BE2C (cell line): ENCODE data around the gene KRT23.

ENCODE experiments used
- DNase-seq: peaks from one replicate; pipeline ENCODE4 v3.0.0-alpha.2; 2020
- H3K27me3 ChIP-seq: fragments of 250-450 bp; sonication (Bioruptor Pico); 2 replicates; pipeline ENCODE4 v1.5.1; 2020; ENCODE audit warnings: mild to moderate bottlenecking
- H3K36me3 ChIP-seq: fragments of 250-450 bp; sonication (Bioruptor Pico); 2 replicates; pipeline ENCODE4 v1.5.1; 2020; ENCODE audit warnings: mild to moderate bottlenecking
- H3K4me1 ChIP-seq: fragments of 250-450 bp; sonication (Bioruptor Pico); 2 replicates; pipeline ENCODE4 v1.5.1; 2020
- H3K4me3 ChIP-seq: 2 replicates; pipeline ENCODE4 v1.5.1; 2011; ENCODE audit warnings: low read depth, low read length
- H3K9me3 ChIP-seq: fragments of 250-450 bp; sonication (Bioruptor Pico); 2 replicates; pipeline ENCODE4 v1.5.1; 2020
- TF ChIP-seq, protein P1 (sequence below): IDR thresholded peaks from 2 replicates; pipeline ENCODE4 v1.5.1; 2012; ENCODE audit warnings: mild to moderate bottlenecking, low read depth, low read length

Gene KRT23

GRCh38 chr17:40914075-40914855 is 23.2 kb downstream of the KRT23 start:
- H3K9me3 ChIP-seq, result no peaks in the 10 kb centered on the region
- no peak overlapping the region for H3K4me3 ChIP-seq
- H3K27me3 ChIP-seq, result peaks cover 29% of the 10 kb centered on the region
- TF ChIP-seq, protein P1, sequence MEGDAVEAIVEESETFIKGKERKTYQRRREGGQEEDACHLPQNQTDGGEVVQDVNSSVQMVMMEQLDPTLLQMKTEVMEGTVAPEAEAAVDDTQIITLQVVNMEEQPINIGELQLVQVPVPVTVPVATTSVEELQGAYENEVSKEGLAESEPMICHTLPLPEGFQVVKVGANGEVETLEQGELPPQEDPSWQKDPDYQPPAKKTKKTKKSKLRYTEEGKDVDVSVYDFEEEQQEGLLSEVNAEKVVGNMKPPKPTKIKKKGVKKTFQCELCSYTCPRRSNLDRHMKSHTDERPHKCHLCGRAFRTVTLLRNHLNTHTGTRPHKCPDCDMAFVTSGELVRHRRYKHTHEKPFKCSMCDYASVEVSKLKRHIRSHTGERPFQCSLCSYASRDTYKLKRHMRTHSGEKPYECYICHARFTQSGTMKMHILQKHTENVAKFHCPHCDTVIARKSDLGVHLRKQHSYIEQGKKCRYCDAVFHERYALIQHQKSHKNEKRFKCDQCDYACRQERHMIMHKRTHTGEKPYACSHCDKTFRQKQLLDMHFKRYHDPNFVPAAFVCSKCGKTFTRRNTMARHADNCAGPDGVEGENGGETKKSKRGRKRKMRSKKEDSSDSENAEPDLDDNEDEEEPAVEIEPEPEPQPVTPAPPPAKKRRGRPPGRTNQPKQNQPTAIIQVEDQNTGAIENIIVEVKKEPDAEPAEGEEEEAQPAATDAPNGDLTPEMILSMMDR, result no peak
- no peaks in the 10 kb centered on the region for H3K36me3 ChIP-seq
- no peak for DNase-seq
- 0 out of 2 replicates have a peak, but pooled peaks cover 2% of the 10 kb centered on the region for H3K4me1 ChIP-seq

GRCh38 chr17:40912486-40913210 is 24.8 kb downstream of the KRT23 start:
- H3K4me1 ChIP-seq, result 0 out of 2 replicates have a peak, but pooled peaks cover 2% of the 10 kb centered on the region

GRCh38 chr17:40910441-40910841 is 27.0 kb downstream of the KRT23 start:
- H3K4me1 ChIP-seq, result 0 out of 2 replicates have a peak, but pooled peaks cover 2% of the 10 kb centered on the region
- H3K36me3 ChIP-seq, result no peaks in the 10 kb centered on the region
- DNase-seq, result no peak
- TF ChIP-seq, protein P1, result no peak
- peaks cover 49% of the 10 kb centered on the region for H3K27me3 ChIP-seq
- no peak overlapping the region for H3K4me3 ChIP-seq
- no peaks in the 10 kb centered on the region for H3K9me3 ChIP-seq

More at GRCh38 chr17:40912486-40913210, 24.8 kb downstream of the KRT23 start:
- Histone ChIP-seq H3K9me3 (no peaks in the 10 kb centered on the region), H3K4me3 (no peak overlapping the region), H3K27me3 (peaks cover 29% of the 10 kb centered on the region), H3K36me3 (no peaks in the 10 kb centered on the region)
- DNase-seq, result no peak
- TF ChIP-seq, protein P1, result no peak

GRCh38 chr17:40909755-40910154 is 27.7 kb downstream of the KRT23 start:
- Histone ChIP-seq H3K4me3 (no peak overlapping the region), H3K27me3 (peaks cover 56% of the 10 kb centered on the region), H3K36me3 (no peaks in the 10 kb centered on the region), H3K9me3 (no peaks in the 10 kb centered on the region), H3K4me1 (0 out of 2 replicates have a peak, but pooled peaks cover 2% of the 10 kb centered on the region)
- TF ChIP-seq, protein P1, result no peak
- no peak for DNase-seq

DNA sequence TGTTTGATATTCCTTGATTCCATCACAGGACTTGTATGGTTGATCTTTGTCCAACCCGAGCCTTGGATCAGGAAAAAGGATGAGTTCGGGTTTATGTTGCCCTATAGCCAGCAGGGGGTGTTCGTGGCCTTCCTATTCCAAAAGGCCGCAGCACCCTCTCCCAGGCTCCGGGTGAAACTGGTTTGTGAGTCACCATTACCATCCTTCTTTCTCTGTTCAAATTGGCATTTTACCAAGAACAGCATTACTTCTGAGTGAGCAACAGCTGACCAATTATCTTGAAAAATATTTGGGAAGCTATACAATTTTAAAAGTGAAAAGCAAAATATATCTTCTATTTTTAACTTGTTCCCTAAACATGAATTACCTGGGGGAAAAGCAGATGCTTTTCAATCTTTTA is 28.1 kb downstream of the KRT23 start:
- peaks cover 56% of the 10 kb centered on the region for H3K27me3 ChIP-seq
- H3K36me3 ChIP-seq, result no peaks in the 10 kb centered on the region
- H3K4me3 ChIP-seq, result no peak overlapping the region
- H3K9me3 ChIP-seq, result no peaks in the 10 kb centered on the region
- TF ChIP-seq, protein P1, result peak; percentile 85
- 0 out of 2 replicates have a peak, but pooled peaks cover 2% of the 10 kb centered on the region for H3K4me1 ChIP-seq
- DNase-seq, result peak; percentile 81

DNA sequence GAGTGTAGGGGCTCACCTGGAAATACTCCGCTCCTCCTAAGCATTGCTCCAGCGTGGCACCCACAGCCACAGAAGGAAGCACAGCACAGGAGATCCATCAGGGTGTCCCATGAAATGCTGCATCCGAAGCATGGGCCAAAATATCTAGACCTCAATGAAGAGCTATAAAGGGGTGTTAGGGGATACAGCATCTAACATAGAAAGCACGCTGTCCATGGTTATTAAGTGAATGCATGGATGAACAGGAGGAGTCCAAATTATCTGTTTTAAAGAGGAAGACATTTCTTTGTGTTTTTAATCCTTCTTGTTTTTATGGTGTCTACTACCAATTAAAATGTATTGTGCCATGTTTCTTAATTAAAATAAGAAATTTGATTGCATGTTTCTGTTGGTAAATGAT is 30.8 kb downstream of the KRT23 start:
- Histone ChIP-seq H3K4me1 (0 out of 2 replicates have a peak, but pooled peaks cover 2% of the 10 kb centered on the region), H3K9me3 (no peaks in the 10 kb centered on the region), H3K36me3 (no peaks in the 10 kb centered on the region), H3K27me3 (peaks cover 58% of the 10 kb centered on the region), H3K4me3 (no peak overlapping the region)
- DNase-seq, result no peak
- TF ChIP-seq, protein P1, result no peak
